ENCODE measurements around the gene KLK12. TPM values are rescaled to one million over a fixed set of nuclear protein-coding genes. Genes with fewer than 3 reads are reported as not detected.
"Not testable (repeated sequence)": the region's sequence is repeated elsewhere in the genome, so short reads cannot be mapped to it uniquely, and the experiment has no call there.

Gene KLK12
- total RNA-seq, 3 donors from 2014 or later, result not detected

- Histone ChIP-seq H3K27me3 (peaks cover 0 to 12% of the 10 kb centered on the region in 2 donors), H3K9me3 (no peaks in the 10 kb centered on the region), H3K27ac (peak overlapping the region; percentile 71 to 87), H3K36me3 (no peaks in the 10 kb centered on the region), H3K4me1 (peaks cover 0 to 3% of the 10 kb centered on the region in 2 donors), H3K4me3 (peak overlapping the region in 2 of 3 donors; percentile 52 to 63)
- intact Hi-C loops (cut with DNase I; ENCODE audit: low total_unique reads), result no loop called here
- TF ChIP-seq CTCF (IDR thresholded peaks at IDR 0.05) (no peak), POLR2AphosphoS5 (IDR thresholded peaks at IDR 0.05) (no peak), POLR2A (IDR thresholded peaks at IDR 0.05) (no peak)
- no peak for DNase-seq (ENCODE audit: low spot score in 2 of 2)
Observed at GRCh38 chr19:51000426-51000825, 34.4 kb downstream of the KLK12 start.

- no peaks in the 10 kb centered on the region for H3K36me3 ChIP-seq
- H3K27me3 ChIP-seq, result peaks cover 0 to 12% of the 10 kb centered on the region in 2 donors
- no peak for DNase-seq (ENCODE audit: low spot score in 2 of 2)
- H3K27ac ChIP-seq, result no peak overlapping the region
- intact Hi-C loops (cut with DNase I; ENCODE audit: low total_unique reads), result no loop called here
- no peaks in the 10 kb centered on the region for H3K9me3 ChIP-seq
- H3K4me3 ChIP-seq, result no peak overlapping the region
- TF ChIP-seq CTCF (IDR thresholded peaks at IDR 0.05), result no peak
- no peak for TF ChIP-seq POLR2A (IDR thresholded peaks at IDR 0.05)
- no peak for TF ChIP-seq POLR2AphosphoS5 (IDR thresholded peaks at IDR 0.05)
- peaks cover 0 to 3% of the 10 kb centered on the region in 2 donors for H3K4me1 ChIP-seq
Observed at GRCh38 chr19:50998686-50999085, 36.1 kb downstream of the KLK12 start.

- Histone ChIP-seq H3K27me3 (peaks cover 0 to 12% of the 10 kb centered on the region in 2 donors), H3K4me1 (peaks cover 0 to 3% of the 10 kb centered on the region in 2 donors), H3K36me3 (no peaks in the 10 kb centered on the region), H3K9me3 (no peaks in the 10 kb centered on the region), H3K27ac (no peak overlapping the region), H3K4me3 (no peak overlapping the region)
- intact Hi-C loops (cut with DNase I; ENCODE audit: low total_unique reads), result no loop called here
- TF ChIP-seq POLR2AphosphoS5 (IDR thresholded peaks at IDR 0.05), result no peak
- no peak for TF ChIP-seq POLR2A (IDR thresholded peaks at IDR 0.05)
- no peak for TF ChIP-seq CTCF (IDR thresholded peaks at IDR 0.05)
- DNase-seq (ENCODE audit: low spot score in 2 of 2), result no peak
Observed at GRCh38 chr19:50998061-50998460, 36.7 kb downstream of the KLK12 start.

GRCh38 chr19:50994129-50994528, 40.7 kb downstream of the KLK12 start:
- H3K9me3 ChIP-seq, result no peaks in the 10 kb centered on the region
- H3K4me3 ChIP-seq, result no peak overlapping the region
- no peaks in the 10 kb centered on the region for H3K4me1 ChIP-seq
- TF ChIP-seq POLR2A (IDR thresholded peaks at IDR 0.05), result no peak
- TF ChIP-seq POLR2AphosphoS5 (IDR thresholded peaks at IDR 0.05), result no peak
- TF ChIP-seq CTCF (IDR thresholded peaks at IDR 0.05), result no peak
- no peaks in the 10 kb centered on the region for H3K36me3 ChIP-seq
- no peaks in the 10 kb centered on the region for H3K27me3 ChIP-seq
- peak overlapping the region; percentile 14 to 63 for H3K27ac ChIP-seq
- DNase-seq (ENCODE audit: low spot score in 2 of 2), result no peak
- intact Hi-C loops (cut with DNase I; ENCODE audit: low total_unique reads), result no loop called here

GRCh38 chr19:50992666-50993035, 42.2 kb downstream of the KLK12 start:
- TF ChIP-seq POLR2A (IDR thresholded peaks at IDR 0.05) (no peak), POLR2AphosphoS5 (IDR thresholded peaks at IDR 0.05) (peak in 1 of 3 donors; percentile 7), CTCF (IDR thresholded peaks at IDR 0.05) (no peak)
- H3K27me3 ChIP-seq, result no peaks in the 10 kb centered on the region
- no peaks in the 10 kb centered on the region for H3K4me1 ChIP-seq
- peak overlapping the region; percentile 85 to 92 for H3K27ac ChIP-seq
- no peaks in the 10 kb centered on the region for H3K36me3 ChIP-seq
- no peak overlapping the region for H3K4me3 ChIP-seq
- intact Hi-C loops (cut with DNase I; ENCODE audit: low total_unique reads), result no loop called here
- peak in 1 of 2 donors; percentile 81 for DNase-seq (ENCODE audit: low spot score in 2 of 2)
- no peaks in the 10 kb centered on the region for H3K9me3 ChIP-seq

- H3K27me3 ChIP-seq; H3K9me3 ChIP-seq; DNase-seq (ENCODE audit: low spot score in 2 of 2); H3K36me3 ChIP-seq; H3K4me1 ChIP-seq; intact Hi-C loops (cut with DNase I; ENCODE audit: low total_unique reads): not testable (repeated sequence)
- Histone ChIP-seq H3K4me3 (peak overlapping the region in 2 of 3 donors; percentile 50 to 59), H3K27ac (peak overlapping the region in 1 of 2 donors; percentile 71)
Observed at GRCh38 chr19:50984416-50984815, 50.4 kb downstream of the KLK12 start.
